K562 (cell line): ENCODE data around the gene DGKA. TPM values are rescaled to one million over a fixed set of nuclear protein-coding genes. Genes with fewer than 3 reads are reported as not detected.

Source experiments
- ATAC-seq: fragments of 200-7000 bp; cut with Tn5 transposase; 3 replicates; pipeline ENCODE4 v1.9.1; 2020; ENCODE audit warnings: moderate library complexity
- BruUV-seq: library from RNA; stranded (reverse); fragments of 400-500 nt; replicated peaks from 2 replicates; lab custom pipeline; 2021; lab: Mats Ljungman, UMichigan
- CTCF ChIA-PET: fragments of 300-600 bp; formaldehyde crosslinking; extraction: SDS; loops from one replicate; lab custom pipeline; 2021; ENCODE audit warnings: low intra/inter-chr PET ratio; lab: Yijun Ruan, JAX
- POLR2A ChIA-PET: fragments of 300-600, 350-650 bp; sonication (Branson Sonifier 250); formaldehyde crosslinking; extraction: SDS; loops from one replicate; lab custom pipeline; 2021; ENCODE audit warnings: antibody characterized with exemption, inconsistent platforms; lab: Yijun Ruan, JAX
- DNase-seq, 4 experiments: peaks; one replicate each; pipeline versions ENCODE4 v3.0.0 to v3.0.0-alpha.2; 2011 to 2018; ENCODE audit warnings: low spot score in 3 of 4, mixed read lengths in 3 of 4; ENCODE audit errors: extremely low read depth in 1 of 4
- FAIRE-seq: peaks from 2 replicates; lab custom pipeline; 2011; peaks lifted over from hg19 to GRCh38; lab: Jason Lieb, UNC
- H2AFZ ChIP-seq: 2 replicates; pipeline ENCODE4 v1.6.0; 2011; ENCODE audit warnings: low read depth, low read length, control low read depth, inconsistent platforms
- H3K27ac ChIP-seq: fragments of 200-600 bp; 3 replicates; pipeline ENCODE4 v1.8.0; 2011; ENCODE audit warnings: low read depth, mild to moderate bottlenecking, control low read depth, inconsistent platforms, low read length, moderate library complexity, mixed read lengths; ENCODE audit errors: extremely low read depth
- H3K27me3 ChIP-seq, 2 experiments: fragments of 300-600 bp in 1 of 2; 2 replicates in 1 of 2; 3 replicates in 1 of 2; pipeline versions ENCODE4 v1.6.0 to v1.8.0; 2011; ENCODE audit warnings: inconsistent platforms in 2 of 2, low read length in 2 of 2, mild to moderate bottlenecking in 1 of 2, mixed read lengths in 1 of 2, moderate library complexity in 1 of 2; ENCODE audit not compliant: control insufficient read depth in 2 of 2, insufficient read depth in 2 of 2
- H3K36me3 ChIP-seq: fragments of 300-600 bp; 3 replicates; pipeline ENCODE4 v1.8.0; 2011; ENCODE audit warnings: mild to moderate bottlenecking, low read length, inconsistent platforms; ENCODE audit not compliant: control insufficient read depth, insufficient read depth
- H3K4me1 ChIP-seq, 2 experiments: fragments of 200-600 bp in 1 of 2; replicated peaks in 1 of 2; 2 replicates in 1 of 2; 3 replicates in 1 of 2; pipeline versions ENCODE4 v1.5.1 to v1.8.0; 2011; ENCODE audit warnings: inconsistent platforms in 2 of 2, low read length in 2 of 2, mild to moderate bottlenecking in 1 of 2, mixed read lengths in 1 of 2, moderate library complexity in 1 of 2; ENCODE audit not compliant: control insufficient read depth in 2 of 2, insufficient read depth in 2 of 2
- H3K4me2 ChIP-seq: 2 replicates; pipeline ENCODE4 v1.6.1; 2011; ENCODE audit warnings: low read length, control low read depth, inconsistent platforms, mixed read lengths; ENCODE audit not compliant: insufficient read depth
- H3K4me3 ChIP-seq: fragments of 200-600 bp; sonication (generic), shearing (Covaris generic); 2 replicates; pipeline ENCODE4 v1.5.1; 2016; ENCODE audit warnings: control low read depth, inconsistent platforms
- H3K79me2 ChIP-seq: fragments of 200-600 bp; 3 replicates; pipeline ENCODE4 v1.8.0; 2011; ENCODE audit warnings: low read length, inconsistent platforms; ENCODE audit not compliant: control insufficient read depth, insufficient read depth
- H3K9ac ChIP-seq, 2 experiments: 2 replicates each; pipeline versions ENCODE4 v1.6.0 to v1.6.1; 2011; ENCODE audit warnings: low read depth in 2 of 2, low read length in 2 of 2, control low read depth in 1 of 2, inconsistent platforms in 1 of 2, mild to moderate bottlenecking in 1 of 2, mixed read lengths in 1 of 2; ENCODE audit not compliant: insufficient read depth in 1 of 2
- H3K9me1 ChIP-seq: one replicate; pipeline ENCODE4 v1.6.0; 2011; ENCODE audit warnings: inconsistent platforms, mild to moderate bottlenecking, low read length, moderate library complexity; ENCODE audit not compliant: control insufficient read depth, insufficient read depth
- H3K9me3 ChIP-seq: replicated peaks from 2 replicates; pipeline ENCODE4 v1.5.1; 2011; ENCODE audit warnings: low read depth, low read length, inconsistent platforms; ENCODE audit not compliant: control insufficient read depth, insufficient read depth
- H4K20me1 ChIP-seq: replicated peaks from 2 replicates; pipeline ENCODE4 v1.6.1; 2011; ENCODE audit warnings: low read length, inconsistent platforms, mixed read lengths; ENCODE audit not compliant: control insufficient read depth, insufficient read depth
- ARID1B ChIP-seq: fragments of 450-650 bp; IDR thresholded peaks from 2 replicates; pipeline ENCODE4 v1.6.1; 2016; ENCODE audit warnings: antibody characterized with exemption, mild to moderate bottlenecking, inconsistent platforms
- ARID4B ChIP-seq: sonication (generic); formaldehyde crosslinking; IDR thresholded peaks from 2 replicates; pipeline ENCODE4 v1.8.0; 2022; ENCODE audit warnings: mild to moderate bottlenecking, missing genetic modification reagents
- BMI1 ChIP-seq: fragments of 150-350 bp; IDR thresholded peaks from 2 replicates; pipeline ENCODE4 v1.6.1; 2014; ENCODE audit warnings: low read length
- BRD4 ChIP-seq: fragments of 200-600 bp; sonication (generic); IDR thresholded peaks from 2 replicates; pipeline ENCODE4 v1.6.1; 2017; ENCODE audit warnings: inconsistent platforms
- C11orf30 ChIP-seq: fragments of 450-650 bp; IDR thresholded peaks from 2 replicates; pipeline ENCODE4 v1.6.1; 2016; ENCODE audit warnings: low read depth, mild to moderate bottlenecking
- ETV6 ChIP-seq, 3 experiments: fragments of 150-350 bp in 1 of 3; sonication (generic) in 1 of 3; formaldehyde crosslinking in 1 of 3; IDR thresholded peaks; 2 replicates each; pipeline versions ENCODE4 v1.6.1 to v1.8.0; 2014 to 2022; ENCODE audit warnings: borderline replicate concordance in 2 of 3, low read depth in 2 of 3, antibody characterized with exemption in 1 of 3, low read length in 1 of 3, mild to moderate bottlenecking in 1 of 3, missing genetic modification reagents in 1 of 3
- FIP1L1 ChIP-seq: fragments of 200-400 bp; formaldehyde crosslinking; IDR thresholded peaks from 2 replicates; pipeline ENCODE4 v1.6.1; 2018; ENCODE audit warnings: mild to moderate bottlenecking, low read depth, low read length; ENCODE audit not compliant: poor library complexity, severe bottlenecking
- FOXK1 ChIP-seq: sonication (generic); formaldehyde crosslinking; IDR thresholded peaks from 2 replicates; pipeline ENCODE4 v1.8.0; 2022; ENCODE audit warnings: missing genetic modification reagents, mild to moderate bottlenecking, borderline replicate concordance
- GATAD2A ChIP-seq: fragments of 450-650 bp; IDR thresholded peaks from 2 replicates; pipeline ENCODE4 v1.6.1; 2017
- HNRNPH1 ChIP-seq: fragments of 200-400 bp; formaldehyde crosslinking; optimal IDR thresholded peaks from 2 replicates; pipeline ENCODE3; 2017; ENCODE audit warnings: low read depth, mild to moderate bottlenecking, low read length, moderate library complexity
- MAFF ChIP-seq: IDR thresholded peaks from 2 replicates; pipeline ENCODE4 v1.6.1; 2012; ENCODE audit warnings: low read length, improper control_type of control experiment
- MAFK ChIP-seq: IDR thresholded peaks from 2 replicates; pipeline ENCODE4 v1.6.1; 2011; ENCODE audit warnings: low read length, improper control_type of control experiment
- MTF1 ChIP-seq: fragments of 250-450 bp; sonication (Bioruptor Pico); IDR thresholded peaks from 2 replicates; pipeline ENCODE4 v1.9.0; 2021; ENCODE audit warnings: moderate library complexity, mild to moderate bottlenecking, inconsistent platforms, borderline replicate concordance
- PHB ChIP-seq: fragments of 250-450 bp; sonication (Bioruptor Pico); IDR thresholded peaks from 2 replicates; pipeline ENCODE4 v1.5.0; 2021
- SMAD2 ChIP-seq: fragments of 150-350 bp; IDR thresholded peaks from 2 replicates; pipeline ENCODE4 v1.6.1; 2014; ENCODE audit warnings: low read depth, mild to moderate bottlenecking, low read length
- SMARCB1 ChIP-seq: IDR thresholded peaks from 2 replicates; pipeline ENCODE4 v1.6.1; 2011; ENCODE audit warnings: improper control_type of control experiment, low read depth; ENCODE audit not compliant: insufficient read length
- SRSF9 ChIP-seq: fragments of 200-400 bp; formaldehyde crosslinking; IDR thresholded peaks from 2 replicates; pipeline ENCODE4 v1.6.1; 2017; ENCODE audit warnings: low read depth, low read length, borderline replicate concordance
- ZNF133 ChIP-seq: fragments of 250-450 bp; sonication (Bioruptor Pico); IDR thresholded peaks from 2 replicates; pipeline ENCODE4 v1.4.0; 2020; ENCODE audit warnings: mild to moderate bottlenecking
- ZNF316 ChIP-seq: fragments of 450-650 bp; IDR thresholded peaks from 2 replicates; pipeline ENCODE4 v1.6.1; 2016
- ZNF384 ChIP-seq: IDR thresholded peaks from 2 replicates; pipeline ENCODE4 v1.6.1; 2012; ENCODE audit warnings: low read depth, low read length, improper control_type of control experiment
- WGBS: fragments of 100-300 bp; shearing (Covaris generic); methylation state at CpG from one replicate; pipeline ENCODE4 v1.1.6; 2016; ENCODE audit warnings: low coverage, mixed read lengths; ENCODE audit not compliant: insufficient coverage; ENCODE audit errors: missing lambda C conversion rate; 5-methylcytosine and 5-hydroxymethylcytosine counted together
- in situ Hi-C: fragments of 300-500 bp; cut with MboI; formaldehyde crosslinking; loops from 4 replicates; pipeline ENCODE4 v1.15.0; 2018; ENCODE audit warnings: inconsistent platforms, mixed read lengths
- intact Hi-C: fragments of 100-400 bp; cut with micrococcal nuclease; formaldehyde crosslinking; loops from 2 replicates; pipeline ENCODE4 v1.14.2; 2022
- polyA plus RNA-seq, 8 experiments: library from polyadenylated mRNA; depleted of rRNA in 4 of 8; stranded (reverse) in 5 of 8; unstranded in 3 of 8; fragments of >200 nt; fragmentation: Nextera tagmentation in 2 of 8; fragmentation: Illumina TruSeq in 1 of 8; extraction: Ambion mirVana in 2 of 8; extraction: Trizol in 1 of 8; gene quantifications; 2 replicates each; pipeline versions ENCODE4 v1.2.1 to v1.2.3, GENCODE V29; 2011 to 2014; ENCODE audit warnings: inconsistent platforms in 1 of 8, missing spikeins in 1 of 8
- total RNA-seq, 7 experiments: library from RNA; depleted of rRNA in 6 of 7; stranded (reverse); fragments of >200 nt in 6 of 7; fragmentation: Illumina TruSeq in 2 of 7; extraction: Trizol in 2 of 7; gene quantifications; 2 replicates each; pipeline versions ENCODE4 v1.2.1 to v1.2.3, GENCODE V29; 2011 to 2021; ENCODE audit warnings: low replicate concordance in 1 of 7

DGKA gene
- total and polyA plus RNA-seq, 9 of the 15 experiments (the other 6 are each of a cell fraction or from before 2014, with no cell fraction given) = 3.4 to 12.4 (median 6.2) TPM

GRCh38 chr12:55983232-55983842 lies 52.4 kb downstream of the DGKA start:
- intact Hi-C loops (no loop called here), in situ Hi-C loops (no loop called here)
- Histone ChIP-seq H3K9me1 (no peaks in the 10 kb centered on the region), H3K36me3 (peaks cover 43% of the 10 kb centered on the region), H3K4me3 (no peak overlapping the region), H3K4me2 (no peak overlapping the region), H3K9me3 (no peaks in the 10 kb centered on the region), H3K9ac (no peak overlapping the region; a peak in 1 of 4 replicates), H3K79me2 (peaks cover 3% of the 10 kb centered on the region; the same call in 2 of the 3 replicates), H3K27me3 (no peaks in the 10 kb centered on the region), H3K27ac (no peak overlapping the region), H4K20me1 (no peaks in the 10 kb centered on the region), H3K4me1 (peaks cover 8 to 9% of the 10 kb centered on the region in 2 experiments; a peak in 4 of 5 replicates), H2AFZ (no peak overlapping the region)
- 47% methylated on average over 4 of the region's 4 CpGs for WGBS
- ATAC-seq (peak; percentile 75), DNase-seq (no peak), FAIRE-seq (no peak)
- no TSS peak for BruUV-seq
- CTCF ChIA-PET = no interaction called here
- POLR2A ChIA-PET = interaction anchor here (0.9 to 5.9 kb wide), 3 partner anchors 9 to 254 kb away, joined by 3 to 49 read pairs (median 7); partner anchors contain the start of genes CD63 and RAB5B
- TF ChIP-seq PHB (CRISPR knock-in tag) = no peak
- TF ChIP-seq ARID4B (CRISPR knock-in tag) = no peak
- no peak for TF ChIP-seq ZNF133 (CRISPR knock-in tag)
- TF ChIP-seq ZNF316 = peak; percentile 97
- TF ChIP-seq MAFK = peak; percentile 74; the same call in 1 of the 2 replicates
- TF ChIP-seq BRD4 = no peak
- TF ChIP-seq SRSF9 = no peak
- no peak for TF ChIP-seq SMAD2
- no peak for TF ChIP-seq MTF1 (CRISPR knock-in tag)
- peak; percentile 92 for TF ChIP-seq C11orf30
- TF ChIP-seq ETV6 (IDR thresholded peaks at IDR 0.05; ENCODE audit: borderline replicate concordance in 1 of 2, low read depth in 2 of 2, low read length in 1 of 2) = no peak
- TF ChIP-seq ETV6 (CRISPR knock-in tag; IDR thresholded peaks at IDR 0.05; ENCODE audit: borderline replicate concordance) = no peak
- no peak for TF ChIP-seq FIP1L1
- TF ChIP-seq GATAD2A = no peak
- peak; percentile 78 for TF ChIP-seq MAFF
- TF ChIP-seq SMARCB1 = peak; percentile 41
- TF ChIP-seq BMI1 = no peak
- TF ChIP-seq FOXK1 = no peak
- TF ChIP-seq HNRNPH1 = no peak
- peak; percentile 90 for TF ChIP-seq ZNF384
- TF ChIP-seq ARID1B = 0 out of 2 replicates have a peak, but pooled peaks have one; percentile 11
